ENCODE measurements around the gene VASH1. TPM values are rescaled to one million over a fixed set of nuclear protein-coding genes. Genes with fewer than 3 reads are reported as not detected.
A peak's percentile ranks its signal among the peaks of the same experiment; 100 is the strongest.

The VASH1 gene
- total RNA-seq, 4 donors from 2014 or later = 4.3 to 12.8 (median 9.9) TPM

GRCh38 chr14:76777721-76778120 is 16.5 kb downstream of the VASH1 start:
- no peak overlapping the region for H3K27ac ChIP-seq
- no CpG with 5 or more reads among the region's 9 CpGs for WGBS, 2 donors (ENCODE audit: low coverage in 1 of 2)
- H3K9me3 ChIP-seq = no peaks in the 10 kb centered on the region
- peaks cover 0 to 43% (median 17%) of the 10 kb centered on the region in 3 donors for H3K4me1 ChIP-seq
- no peaks in the 10 kb centered on the region for H3K27me3 ChIP-seq
- TF ChIP-seq EP300 (IDR thresholded peaks at IDR 0.05) = no peak
- no peak for TF ChIP-seq POLR2A (IDR thresholded peaks at IDR 0.05)
- no peak for ATAC-seq
- no peak overlapping the region for H3K4me3 ChIP-seq
- peaks cover 0 to 65% of the 10 kb centered on the region in 2 donors for H3K36me3 ChIP-seq

GRCh38 chr14:76778546-76779215 is 17.4 kb downstream of the VASH1 start:
- Histone ChIP-seq H3K27me3 (no peaks in the 10 kb centered on the region), H3K9me3 (no peaks in the 10 kb centered on the region), H3K4me1 (peaks cover 0 to 40% (median 17%) of the 10 kb centered on the region in 3 donors), H3K27ac (no peak overlapping the region), H3K4me3 (no peak overlapping the region), H3K36me3 (peaks cover 0 to 70% of the 10 kb centered on the region in 2 donors)
- no peak for ATAC-seq
- TF ChIP-seq EP300 (IDR thresholded peaks at IDR 0.05) = no peak
- WGBS, 2 donors (ENCODE audit: low coverage in 1 of 2) = 73 to 85% methylated on average over 3 to 7 of the region's 16 CpGs

- no peak overlapping the region for H3K4me3 ChIP-seq
- H3K27me3 ChIP-seq = no peaks in the 10 kb centered on the region
- H3K4me1 ChIP-seq = peaks cover 0 to 37% (median 15%) of the 10 kb centered on the region in 3 donors
- H3K9me3 ChIP-seq = no peaks in the 10 kb centered on the region
- WGBS, 2 donors (ENCODE audit: low coverage in 1 of 2) = 92% methylated on average over 2 of the region's 7 CpGs; no CpG with 5 or more reads in 1 of the 2 donors
- no peak for TF ChIP-seq POLR2AphosphoS5 (IDR thresholded peaks at IDR 0.05)
- no peak for TF ChIP-seq POLR2A (IDR thresholded peaks at IDR 0.05)
- no peak for TF ChIP-seq CTCF (IDR thresholded peaks at IDR 0.05)
- no peak for TF ChIP-seq EP300 (IDR thresholded peaks at IDR 0.05)
- peak overlapping the region in 1 of 4 donors; percentile 8 for H3K27ac ChIP-seq
- H3K36me3 ChIP-seq = peaks cover 0 to 76% of the 10 kb centered on the region in 2 donors
- ATAC-seq = no peak
These were observed 18.2 kb downstream of the VASH1 start for GRCh38 chr14:76779221-76780057.

GRCh38 chr14:76780058-76780345 is 18.7 kb downstream of the VASH1 start:
- Histone ChIP-seq H3K27me3 (no peaks in the 10 kb centered on the region), H3K9me3 (no peaks in the 10 kb centered on the region), H3K27ac (peak overlapping the region in 1 of 4 donors; percentile 8), H3K4me3 (no peak overlapping the region), H3K4me1 (peaks cover 0 to 40% (median 17%) of the 10 kb centered on the region in 3 donors), H3K36me3 (peaks cover 0 to 76% of the 10 kb centered on the region in 2 donors)
- ATAC-seq = no peak
- TF ChIP-seq POLR2AphosphoS5 (IDR thresholded peaks at IDR 0.05) (no peak), EP300 (IDR thresholded peaks at IDR 0.05) (no peak), POLR2A (IDR thresholded peaks at IDR 0.05) (no peak), CTCF (IDR thresholded peaks at IDR 0.05) (no peak)
- 100% methylated on average over 1 of the region's 2 CpGs for WGBS, 2 donors (ENCODE audit: low coverage in 1 of 2)

- ATAC-seq = no peak
- WGBS, 2 donors (ENCODE audit: low coverage in 1 of 2) = 55 to 66% methylated on average over 3 to 5 of the region's 5 CpGs
- H3K27ac ChIP-seq = peak overlapping the region in 2 of 4 donors; percentile 8 to 54
- H3K4me1 ChIP-seq = peaks cover 0 to 44% (median 17%) of the 10 kb centered on the region in 3 donors
- no peaks in the 10 kb centered on the region for H3K9me3 ChIP-seq
- no peaks in the 10 kb centered on the region for H3K27me3 ChIP-seq
- peaks cover 0 to 74% of the 10 kb centered on the region in 2 donors for H3K36me3 ChIP-seq
- TF ChIP-seq CTCF (IDR thresholded peaks at IDR 0.05) = no peak
- no peak for TF ChIP-seq POLR2A (IDR thresholded peaks at IDR 0.05)
- TF ChIP-seq POLR2AphosphoS5 (IDR thresholded peaks at IDR 0.05) = no peak
- TF ChIP-seq EP300 (IDR thresholded peaks at IDR 0.05) = no peak
- no peak overlapping the region for H3K4me3 ChIP-seq
These were observed 19.1 kb downstream of the VASH1 start for GRCh38 chr14:76780360-76780759.

All from gastroesophageal sphincter (tissue), 4 donors.